SK-N-SH (cell line): Measurements from ENCODE around the gene YDJC. TPM values are rescaled to one million over a fixed set of nuclear protein-coding genes. Genes with fewer than 3 reads are reported as not detected.
A peak's percentile ranks its signal among the peaks of the same experiment; 100 is the strongest.

Experiments used
- CTCF ChIA-PET: fragments of 300-600, 350-600 bp; formaldehyde crosslinking; extraction: SDS; loops from one replicate; lab custom pipeline; 2021; lab: Yijun Ruan, JAX
- POLR2A ChIA-PET: fragments of 350-600 bp; sonication (Branson Sonifier 250); formaldehyde crosslinking; extraction: SDS; loops from one replicate; lab custom pipeline; 2020; ENCODE audit warnings: antibody characterized with exemption, inconsistent platforms; lab: Yijun Ruan, JAX
- DNase-seq: peaks from one replicate; pipeline ENCODE4 v3.0.0; 2012
- H2AFZ ChIP-seq: fragments of 200-600 bp; sonication (generic); 2 replicates; pipeline ENCODE4 v1.8.1; 2016; ENCODE audit warnings: antibody characterized with exemption, mild to moderate bottlenecking, low read depth
- H3F3A ChIP-seq: fragments of 200-600 bp; sonication (generic); replicated peaks from 2 replicates; pipeline ENCODE3; 2016; ENCODE audit warnings: antibody characterized with exemption, mild to moderate bottlenecking; ENCODE audit not compliant: insufficient read depth
- H3K27ac ChIP-seq, 2 experiments: fragments of 200-500 bp in 1 of 2; fragments of 200-600 bp in 1 of 2; sonication (Bioruptor generic) in 1 of 2; sonication (generic), shearing (Covaris generic) in 1 of 2; 2 replicates each; pipeline versions ENCODE4 v1.5.1 to v1.6.1; 2014 to 2016; ENCODE audit warnings: low read depth in 2 of 2, inconsistent platforms in 1 of 2, low read length in 1 of 2, mild to moderate bottlenecking in 1 of 2, mixed read lengths in 1 of 2
- H3K27me3 ChIP-seq: fragments of 200-600 bp; sonication (generic), shearing (Covaris generic); 2 replicates; pipeline ENCODE4 v1.6.1; 2016; ENCODE audit warnings: mixed run types; ENCODE audit not compliant: insufficient read depth
- H3K36me3 ChIP-seq, 2 experiments: fragments of 200-500 bp in 1 of 2; fragments of 200-600 bp in 1 of 2; sonication (Bioruptor generic) in 1 of 2; sonication (generic) in 1 of 2; replicated peaks in 1 of 2; 2 replicates each; pipeline versions ENCODE3 to v1.5.1; 2014 to 2016; ENCODE audit warnings: low read length in 1 of 2, mild to moderate bottlenecking in 1 of 2; ENCODE audit not compliant: insufficient read depth in 2 of 2, control insufficient read depth in 1 of 2
- H3K4me1 ChIP-seq, 2 experiments: fragments of 200-500 bp in 1 of 2; fragments of 200-600 bp in 1 of 2; sonication (Bioruptor generic) in 1 of 2; sonication (generic), shearing (Covaris generic) in 1 of 2; 2 replicates each; pipeline versions ENCODE4 v1.5.1 to v1.6.1; 2014 to 2016; ENCODE audit warnings: low read depth in 1 of 2, low read length in 1 of 2, mixed run types in 1 of 2; ENCODE audit not compliant: insufficient read depth in 2 of 2, control insufficient read depth in 1 of 2
- H3K4me2 ChIP-seq: fragments of 200-600 bp; sonication (generic), shearing (Covaris generic); 2 replicates; pipeline ENCODE4 v1.6.1; 2017; ENCODE audit warnings: mixed run types
- H3K4me3 ChIP-seq, 2 experiments: fragments of 200-500 bp in 1 of 2; fragments of 200-600 bp in 1 of 2; sonication (Bioruptor generic) in 1 of 2; sonication (generic), shearing (Covaris generic) in 1 of 2; 2 replicates each; pipeline versions ENCODE4 v1.5.1 to v1.8.1; 2014 to 2016; ENCODE audit warnings: low read depth in 2 of 2, inconsistent platforms in 1 of 2, low read length in 1 of 2, mild to moderate bottlenecking in 1 of 2, mixed read lengths in 1 of 2, moderate library complexity in 1 of 2
- H3K79me2 ChIP-seq: fragments of 200-600 bp; sonication (generic); 2 replicates; pipeline ENCODE4 v1.8.1; 2017; ENCODE audit warnings: mild to moderate bottlenecking; ENCODE audit not compliant: insufficient read depth
- H3K9ac ChIP-seq: fragments of 200-600 bp; sonication (generic); 2 replicates; pipeline ENCODE4 v1.6.1; 2017; ENCODE audit warnings: mixed run types
- H3K9me2 ChIP-seq: fragments of 200-600 bp; sonication (generic); 2 replicates; pipeline ENCODE4 v1.6.1; 2017; ENCODE audit warnings: mixed run types
- H3K9me3 ChIP-seq: fragments of 200-600 bp; sonication (generic); 2 replicates; pipeline ENCODE4 v1.6.1; 2017; ENCODE audit warnings: mixed run types, mild to moderate bottlenecking, moderate library complexity
- H4K20me1 ChIP-seq: fragments of 200-600 bp; sonication (generic); 2 replicates; pipeline ENCODE4 v1.6.1; 2017; ENCODE audit warnings: mild to moderate bottlenecking, mixed run types; ENCODE audit not compliant: insufficient read depth
- CHD2 ChIP-seq: fragments of 150-350 bp; IDR thresholded peaks from 2 replicates; pipeline ENCODE4 v1.6.1; 2018; ENCODE audit warnings: low read length; ENCODE audit not compliant: partially characterized antibody
- EZH2phosphoT487 ChIP-seq: fragments of 200-600 bp; sonication (generic); IDR thresholded peaks from 2 replicates; pipeline ENCODE4 v1.6.1; 2017; ENCODE audit warnings: low read depth, mixed run types, mild to moderate bottlenecking, antibody characterized with exemption, moderate library complexity, borderline replicate concordance
- FOSL2 ChIP-seq: IDR thresholded peaks from 2 replicates; pipeline ENCODE4 v1.4.0; 2012; ENCODE audit warnings: low read depth, mild to moderate bottlenecking, moderate library complexity, borderline replicate concordance
- FOXJ3 ChIP-seq: sonication (generic); formaldehyde crosslinking; IDR thresholded peaks from 2 replicates; pipeline ENCODE4 v1.5.1; 2020; ENCODE audit warnings: mild to moderate bottlenecking, missing genetic modification reagents
- JUND ChIP-seq: IDR thresholded peaks from 2 replicates; pipeline ENCODE4 v1.4.0; 2012
- NFIC ChIP-seq: IDR thresholded peaks from 2 replicates; pipeline ENCODE4 v1.4.0; 2012; ENCODE audit warnings: borderline replicate concordance
- NRF1 ChIP-seq: IDR thresholded peaks from 2 replicates; pipeline ENCODE4 v1.6.1; 2012; ENCODE audit warnings: low read depth, mild to moderate bottlenecking, low read length
- POLR2AphosphoS5 ChIP-seq: IDR thresholded peaks from 2 replicates; pipeline ENCODE4 v1.6.1; 2012; ENCODE audit warnings: low read depth, low read length
- RAD21 ChIP-seq: IDR thresholded peaks from 2 replicates; pipeline ENCODE4 v1.6.1; 2012; ENCODE audit warnings: mild to moderate bottlenecking, low read length
- RFX5 ChIP-seq: IDR thresholded peaks from 2 replicates; pipeline ENCODE4 v1.6.1; 2012; ENCODE audit warnings: mild to moderate bottlenecking, improper control_type of control experiment, low read length
- RXRA ChIP-seq: IDR thresholded peaks from 2 replicates; pipeline ENCODE4 v1.4.0; 2012; ENCODE audit warnings: low read depth, mild to moderate bottlenecking, borderline replicate concordance
- SIN3A ChIP-seq: IDR thresholded peaks from 2 replicates; pipeline ENCODE4 v1.6.1; 2012; ENCODE audit warnings: low read depth, mild to moderate bottlenecking, low read length, moderate library complexity, borderline replicate concordance
- SMC3 ChIP-seq: IDR thresholded peaks from 2 replicates; pipeline ENCODE4 v1.6.1; 2012; ENCODE audit warnings: low read depth, low read length, improper control_type of control experiment
- TEAD4 ChIP-seq: IDR thresholded peaks from 2 replicates; pipeline ENCODE4 v1.4.0; 2012; ENCODE audit warnings: mild to moderate bottlenecking, borderline replicate concordance; ENCODE audit not compliant: insufficient read depth
- YY1 ChIP-seq: IDR thresholded peaks from 2 replicates; pipeline ENCODE4 v1.4.0; 2012; ENCODE audit warnings: low read depth, mild to moderate bottlenecking
- WGBS: methylation state at CpG from one replicate; pipeline ENCODE4 v1.1.6; 2017; ENCODE audit warnings: low lambda C conversion rate; 5-methylcytosine and 5-hydroxymethylcytosine counted together
- polyA plus RNA-seq, 3 experiments: library from polyadenylated mRNA; depleted of rRNA; stranded (reverse); fragments of >200 nt; gene quantifications; 2 replicates each; pipeline ENCODE4 v1.2.3, GENCODE V29; 2012
- TF ChIP-seq, protein P1 (sequence below): fragments of 150-350 bp; IDR thresholded peaks from 2 replicates; pipeline ENCODE4 v1.6.1; 2016; ENCODE audit warnings: mild to moderate bottlenecking, low read depth, low read length
- TF ChIP-seq, protein P2 (sequence below): IDR thresholded peaks from 2 replicates; pipeline ENCODE4 v1.6.1; 2012; ENCODE audit warnings: mild to moderate bottlenecking, low read depth, low read length, moderate library complexity
- TF ChIP-seq, protein P3 (sequence below): IDR thresholded peaks from 2 replicates; pipeline ENCODE4 v1.4.0; 2012; ENCODE audit warnings: low read depth
- TF ChIP-seq, protein P4 (sequence below): fragments of 200-600 bp; sonication (generic); IDR thresholded peaks from 2 replicates; pipeline ENCODE4 v1.6.1; 2017; ENCODE audit warnings: antibody characterized with exemption, mild to moderate bottlenecking, moderate library complexity

The YDJC gene
- polyA plus RNA-seq, 1 of the 3 experiments (the other 2 are of a cell fraction) = 37.4 TPM

DNA sequence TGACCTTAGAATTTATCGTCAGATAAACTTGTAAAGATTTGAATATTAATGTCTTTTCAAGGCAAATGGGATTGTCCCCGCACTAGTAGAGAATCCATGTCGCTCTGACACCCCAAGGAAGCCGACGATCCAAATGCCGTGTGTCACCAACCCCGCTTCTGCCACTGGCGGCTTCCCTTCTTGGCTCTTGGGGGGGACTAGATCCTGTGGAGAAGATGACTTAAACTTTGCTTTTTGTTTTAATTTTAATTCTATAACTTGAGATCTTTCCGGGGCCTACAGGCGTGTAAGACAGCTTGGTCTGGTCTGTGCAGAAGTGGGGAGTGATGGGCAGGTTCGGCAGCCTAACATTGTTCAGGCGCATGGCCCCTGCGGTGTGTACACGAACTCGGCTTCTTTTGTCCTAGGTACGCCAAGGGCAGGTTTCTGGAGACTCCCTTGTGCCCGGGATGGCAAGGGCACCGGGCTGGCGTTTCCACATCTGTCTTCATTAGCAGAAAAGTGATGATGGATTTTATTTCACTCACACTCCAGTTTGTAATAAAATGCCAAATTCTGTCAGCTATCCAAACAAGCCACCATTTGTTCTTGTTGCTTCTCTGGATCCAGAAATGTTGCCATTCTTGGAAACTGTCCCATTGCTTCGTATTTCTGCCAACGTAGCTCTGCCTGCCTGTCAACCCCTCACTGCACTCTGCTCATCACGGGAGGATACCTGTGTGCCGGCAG is 6.7 kb downstream of the YDJC start:
- H3K27me3 ChIP-seq = no peaks in the 10 kb centered on the region
- peak; percentile 3 for DNase-seq
- H3K9me3 ChIP-seq = no peaks in the 10 kb centered on the region
- peaks cover 11 to 32% of the 10 kb centered on the region in 2 experiments for H3K36me3 ChIP-seq
- 92% methylated on average over 23 of the region's 23 CpGs for WGBS
- H3K4me3 ChIP-seq = no peak overlapping the region
- H3K4me1 ChIP-seq = peaks cover 1 to 9% of the 10 kb centered on the region in 2 experiments; a peak in 1 of 4 replicates
- peaks cover 23% of the 10 kb centered on the region for H3F3A ChIP-seq
- H4K20me1 ChIP-seq = peaks cover 91% of the 10 kb centered on the region
- ChIA-PET CTCF (interaction anchor here (1.5 to 11.2 kb wide), 2 partner anchors 16 to 17 kb away, joined by 5 to 145 read pairs; partner anchors contain the start of gene SDF2L1), POLR2A (interaction anchor here (0.6 kb wide), 1 partner anchor 41 kb away, joined by 3 read pairs; no protein-coding TSS in a partner anchor)
- no peaks in the 10 kb centered on the region for H3K9me2 ChIP-seq
- no peak overlapping the region for H3K4me2 ChIP-seq
- H3K9ac ChIP-seq = no peak overlapping the region
- no peak overlapping the region for H2AFZ ChIP-seq
- H3K27ac ChIP-seq = no peak overlapping the region
- H3K79me2 ChIP-seq = peaks cover 82% of the 10 kb centered on the region
- TF ChIP-seq SIN3A (no peak), RXRA (no peak), FOSL2 (no peak), CHD2 (no peak), JUND (no peak), NRF1 (no peak), YY1 (no peak), FOXJ3 (CRISPR knock-in tag) (no peak), EZH2phosphoT487 (no peak), RAD21 (no peak)

DNA sequence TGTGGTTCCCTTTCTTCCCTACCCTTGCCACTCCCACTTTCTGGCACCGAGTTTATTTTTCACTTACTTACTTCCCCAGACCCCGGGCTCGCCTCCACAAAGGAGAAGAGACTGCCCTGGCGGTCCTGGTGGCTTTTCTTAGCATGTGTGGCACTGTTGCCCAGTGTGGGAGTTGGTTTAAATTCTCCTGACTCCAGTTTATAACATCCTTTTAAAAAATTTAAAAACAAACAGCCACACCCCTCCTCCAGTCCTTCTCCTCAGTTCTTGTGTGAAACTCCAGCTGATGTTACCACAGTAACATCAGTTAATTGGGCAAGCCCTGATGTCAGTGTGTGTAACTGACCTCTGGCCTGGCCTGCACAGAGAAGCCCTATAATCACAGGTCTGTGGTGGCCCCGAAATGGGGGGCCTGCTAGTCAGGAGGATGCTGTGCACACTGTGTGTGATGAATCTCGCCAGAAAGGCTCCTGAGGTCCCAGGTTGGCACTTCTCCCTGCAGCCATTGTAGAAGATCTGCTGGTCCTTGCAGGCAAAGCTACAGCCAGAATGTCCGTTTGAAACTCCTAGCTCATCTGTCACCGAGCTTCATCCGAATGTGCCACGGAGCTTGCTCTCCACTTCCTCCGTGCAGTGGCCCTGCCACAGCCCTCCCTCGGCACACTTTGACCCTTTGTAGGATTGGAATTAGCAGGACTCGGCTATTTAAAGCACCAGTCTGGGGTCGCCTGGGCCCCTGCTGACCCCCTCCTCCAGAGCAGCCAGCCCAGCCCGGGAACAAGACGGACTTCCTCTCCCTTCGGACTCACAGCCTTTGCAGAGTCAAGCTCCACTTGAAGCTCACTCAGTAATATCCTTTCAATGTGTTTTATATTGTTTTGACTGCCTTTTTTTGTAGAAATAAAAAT is 7.6 kb downstream of the YDJC start:
- Histone ChIP-seq H3K27ac (no peak overlapping the region), H4K20me1 (peaks cover 91% of the 10 kb centered on the region)
- POLR2A ChIA-PET = no interaction called here
- TF ChIP-seq NFIC = no peak
- TF ChIP-seq POLR2AphosphoS5 = no peak
- TF ChIP-seq, protein P1, sequence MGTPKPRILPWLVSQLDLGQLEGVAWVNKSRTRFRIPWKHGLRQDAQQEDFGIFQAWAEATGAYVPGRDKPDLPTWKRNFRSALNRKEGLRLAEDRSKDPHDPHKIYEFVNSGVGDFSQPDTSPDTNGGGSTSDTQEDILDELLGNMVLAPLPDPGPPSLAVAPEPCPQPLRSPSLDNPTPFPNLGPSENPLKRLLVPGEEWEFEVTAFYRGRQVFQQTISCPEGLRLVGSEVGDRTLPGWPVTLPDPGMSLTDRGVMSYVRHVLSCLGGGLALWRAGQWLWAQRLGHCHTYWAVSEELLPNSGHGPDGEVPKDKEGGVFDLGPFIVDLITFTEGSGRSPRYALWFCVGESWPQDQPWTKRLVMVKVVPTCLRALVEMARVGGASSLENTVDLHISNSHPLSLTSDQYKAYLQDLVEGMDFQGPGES = no peak
- no peak for TF ChIP-seq TEAD4
- TF ChIP-seq, protein P2, sequence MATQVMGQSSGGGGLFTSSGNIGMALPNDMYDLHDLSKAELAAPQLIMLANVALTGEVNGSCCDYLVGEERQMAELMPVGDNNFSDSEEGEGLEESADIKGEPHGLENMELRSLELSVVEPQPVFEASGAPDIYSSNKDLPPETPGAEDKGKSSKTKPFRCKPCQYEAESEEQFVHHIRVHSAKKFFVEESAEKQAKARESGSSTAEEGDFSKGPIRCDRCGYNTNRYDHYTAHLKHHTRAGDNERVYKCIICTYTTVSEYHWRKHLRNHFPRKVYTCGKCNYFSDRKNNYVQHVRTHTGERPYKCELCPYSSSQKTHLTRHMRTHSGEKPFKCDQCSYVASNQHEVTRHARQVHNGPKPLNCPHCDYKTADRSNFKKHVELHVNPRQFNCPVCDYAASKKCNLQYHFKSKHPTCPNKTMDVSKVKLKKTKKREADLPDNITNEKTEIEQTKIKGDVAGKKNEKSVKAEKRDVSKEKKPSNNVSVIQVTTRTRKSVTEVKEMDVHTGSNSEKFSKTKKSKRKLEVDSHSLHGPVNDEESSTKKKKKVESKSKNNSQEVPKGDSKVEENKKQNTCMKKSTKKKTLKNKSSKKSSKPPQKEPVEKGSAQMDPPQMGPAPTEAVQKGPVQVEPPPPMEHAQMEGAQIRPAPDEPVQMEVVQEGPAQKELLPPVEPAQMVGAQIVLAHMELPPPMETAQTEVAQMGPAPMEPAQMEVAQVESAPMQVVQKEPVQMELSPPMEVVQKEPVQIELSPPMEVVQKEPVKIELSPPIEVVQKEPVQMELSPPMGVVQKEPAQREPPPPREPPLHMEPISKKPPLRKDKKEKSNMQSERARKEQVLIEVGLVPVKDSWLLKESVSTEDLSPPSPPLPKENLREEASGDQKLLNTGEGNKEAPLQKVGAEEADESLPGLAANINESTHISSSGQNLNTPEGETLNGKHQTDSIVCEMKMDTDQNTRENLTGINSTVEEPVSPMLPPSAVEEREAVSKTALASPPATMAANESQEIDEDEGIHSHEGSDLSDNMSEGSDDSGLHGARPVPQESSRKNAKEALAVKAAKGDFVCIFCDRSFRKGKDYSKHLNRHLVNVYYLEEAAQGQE = no peak
- no peak for TF ChIP-seq RFX5
- TF ChIP-seq, protein P3, sequence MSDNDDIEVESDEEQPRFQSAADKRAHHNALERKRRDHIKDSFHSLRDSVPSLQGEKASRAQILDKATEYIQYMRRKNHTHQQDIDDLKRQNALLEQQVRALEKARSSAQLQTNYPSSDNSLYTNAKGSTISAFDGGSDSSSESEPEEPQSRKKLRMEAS = no peak
- TF ChIP-seq, protein P4, sequence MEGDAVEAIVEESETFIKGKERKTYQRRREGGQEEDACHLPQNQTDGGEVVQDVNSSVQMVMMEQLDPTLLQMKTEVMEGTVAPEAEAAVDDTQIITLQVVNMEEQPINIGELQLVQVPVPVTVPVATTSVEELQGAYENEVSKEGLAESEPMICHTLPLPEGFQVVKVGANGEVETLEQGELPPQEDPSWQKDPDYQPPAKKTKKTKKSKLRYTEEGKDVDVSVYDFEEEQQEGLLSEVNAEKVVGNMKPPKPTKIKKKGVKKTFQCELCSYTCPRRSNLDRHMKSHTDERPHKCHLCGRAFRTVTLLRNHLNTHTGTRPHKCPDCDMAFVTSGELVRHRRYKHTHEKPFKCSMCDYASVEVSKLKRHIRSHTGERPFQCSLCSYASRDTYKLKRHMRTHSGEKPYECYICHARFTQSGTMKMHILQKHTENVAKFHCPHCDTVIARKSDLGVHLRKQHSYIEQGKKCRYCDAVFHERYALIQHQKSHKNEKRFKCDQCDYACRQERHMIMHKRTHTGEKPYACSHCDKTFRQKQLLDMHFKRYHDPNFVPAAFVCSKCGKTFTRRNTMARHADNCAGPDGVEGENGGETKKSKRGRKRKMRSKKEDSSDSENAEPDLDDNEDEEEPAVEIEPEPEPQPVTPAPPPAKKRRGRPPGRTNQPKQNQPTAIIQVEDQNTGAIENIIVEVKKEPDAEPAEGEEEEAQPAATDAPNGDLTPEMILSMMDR = no peak
- no peak for TF ChIP-seq SMC3
- no peak for TF ChIP-seq NRF1

More for the DNA sequence above, 7.6 kb downstream of the YDJC start:
- Histone ChIP-seq H3K9me3 (no peaks in the 10 kb centered on the region), H3F3A (peaks cover 16% of the 10 kb centered on the region), H3K36me3 (peaks cover 6 to 27% of the 10 kb centered on the region in 2 experiments), H3K4me3 (no peak overlapping the region), H3K4me2 (no peak overlapping the region), H2AFZ (no peak overlapping the region), H3K27me3 (no peaks in the 10 kb centered on the region), H3K79me2 (peaks cover 82% of the 10 kb centered on the region), H3K9ac (no peak overlapping the region), H3K4me1 (peaks cover 0 to 7% of the 10 kb centered on the region in 2 experiments; a peak in 1 of 4 replicates), H3K9me2 (no peaks in the 10 kb centered on the region)
- peak; percentile 4 for DNase-seq
- WGBS = 90% methylated on average over 16 of the region's 17 CpGs
- CTCF ChIA-PET = interaction anchor here (1.5 to 11.2 kb wide), 2 partner anchors 16 to 18 kb away, joined by 5 to 145 read pairs; partner anchors contain the start of gene SDF2L1
